ENCODE measurements around the gene IGFBP4.

IGFBP4 gene

DNA sequence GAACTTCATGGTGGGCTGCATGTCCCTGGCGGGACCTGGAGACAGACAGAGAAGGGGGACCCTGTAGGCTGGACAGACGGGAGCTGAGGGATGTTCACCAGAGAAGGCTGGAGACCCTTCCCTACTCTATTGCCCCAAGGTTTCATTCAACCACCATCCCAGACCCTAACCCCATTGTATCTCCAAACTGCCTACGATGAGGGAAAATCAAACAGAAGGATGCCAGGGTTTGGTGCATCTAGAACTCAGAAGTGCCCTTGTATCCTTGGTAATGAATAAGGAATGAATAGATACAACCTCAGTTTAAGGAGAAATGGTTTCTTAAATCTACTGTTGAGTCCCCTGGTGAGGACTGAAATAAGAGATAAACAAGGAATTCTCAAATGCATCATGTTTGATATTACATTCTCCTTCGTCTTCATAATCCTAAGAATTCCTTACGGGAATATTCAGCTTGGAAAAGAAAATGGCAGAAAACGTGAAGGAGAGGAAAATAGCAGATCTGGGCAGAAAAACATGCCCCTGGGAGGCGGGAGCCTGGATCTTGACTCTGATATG is 41.8 kb downstream of the IGFBP4 start:
- Histone ChIP-seq H3K27ac (ENCODE audit: low read depth, low read length) (no peak overlapping the region), H3K27me3 (ENCODE audit: insufficient read depth, low read length) (no peaks in the 10 kb centered on the region), H3K9ac (ENCODE audit: low read depth, low read length) (no peak overlapping the region), H3K4me3 (ENCODE audit: low read length) (no peak overlapping the region), H3K9me3 (ENCODE audit: insufficient read depth, low read depth, low read length) (no peaks in the 10 kb centered on the region), H3K4me1 (ENCODE audit: insufficient read depth, low read length) (peaks cover 32% of the 10 kb centered on the region), H3K36me3 (ENCODE audit: insufficient read depth, low read length) (no peaks in the 10 kb centered on the region)
- 80% methylated on average over 6 of the region's 7 CpGs for WGBS

DNA sequence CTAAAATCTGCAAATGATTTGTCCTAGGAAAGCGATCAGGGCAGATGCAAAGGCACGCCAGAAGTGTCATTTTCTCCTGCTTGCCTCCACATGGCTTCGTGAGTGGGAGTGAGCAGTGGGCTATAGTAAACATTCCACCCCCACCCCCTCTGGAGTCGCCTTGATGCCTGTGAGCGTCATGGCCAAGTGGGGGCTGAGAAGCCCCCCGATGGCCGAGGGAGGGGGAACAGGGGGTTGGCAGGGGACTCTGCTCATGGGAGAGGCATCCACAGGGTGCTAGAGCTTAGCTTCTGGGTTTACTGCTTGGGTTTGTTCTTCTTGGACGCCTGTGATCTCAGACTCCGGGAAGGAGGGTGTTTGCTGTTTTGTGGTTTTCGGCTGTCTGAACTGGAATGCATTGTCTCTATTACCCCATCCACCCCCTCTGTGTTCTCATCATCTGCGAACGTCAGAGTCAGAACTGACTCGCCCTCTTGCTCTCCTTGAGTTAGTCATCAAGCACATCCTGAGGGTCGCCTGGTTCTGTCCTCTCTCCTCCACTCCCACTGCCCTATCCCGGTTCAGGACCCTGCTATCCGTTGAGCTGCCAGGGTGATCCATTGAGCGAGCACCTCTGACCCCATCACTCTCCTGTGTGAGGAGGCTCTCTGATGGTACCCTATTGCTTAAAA is 42.7 kb downstream of the IGFBP4 start:
- Histone ChIP-seq H3K27ac (ENCODE audit: low read depth, low read length) (no peak overlapping the region), H3K4me1 (ENCODE audit: insufficient read depth, low read length) (peaks cover 37% of the 10 kb centered on the region), H3K27me3 (ENCODE audit: insufficient read depth, low read length) (no peaks in the 10 kb centered on the region), H3K36me3 (ENCODE audit: insufficient read depth, low read length) (no peaks in the 10 kb centered on the region), H3K9me3 (ENCODE audit: insufficient read depth, low read depth, low read length) (no peaks in the 10 kb centered on the region), H3K4me3 (ENCODE audit: low read length) (no peak overlapping the region), H3K9ac (ENCODE audit: low read depth, low read length) (no peak overlapping the region)
- WGBS, result 66% methylated on average over 16 of the region's 17 CpGs

DNA sequence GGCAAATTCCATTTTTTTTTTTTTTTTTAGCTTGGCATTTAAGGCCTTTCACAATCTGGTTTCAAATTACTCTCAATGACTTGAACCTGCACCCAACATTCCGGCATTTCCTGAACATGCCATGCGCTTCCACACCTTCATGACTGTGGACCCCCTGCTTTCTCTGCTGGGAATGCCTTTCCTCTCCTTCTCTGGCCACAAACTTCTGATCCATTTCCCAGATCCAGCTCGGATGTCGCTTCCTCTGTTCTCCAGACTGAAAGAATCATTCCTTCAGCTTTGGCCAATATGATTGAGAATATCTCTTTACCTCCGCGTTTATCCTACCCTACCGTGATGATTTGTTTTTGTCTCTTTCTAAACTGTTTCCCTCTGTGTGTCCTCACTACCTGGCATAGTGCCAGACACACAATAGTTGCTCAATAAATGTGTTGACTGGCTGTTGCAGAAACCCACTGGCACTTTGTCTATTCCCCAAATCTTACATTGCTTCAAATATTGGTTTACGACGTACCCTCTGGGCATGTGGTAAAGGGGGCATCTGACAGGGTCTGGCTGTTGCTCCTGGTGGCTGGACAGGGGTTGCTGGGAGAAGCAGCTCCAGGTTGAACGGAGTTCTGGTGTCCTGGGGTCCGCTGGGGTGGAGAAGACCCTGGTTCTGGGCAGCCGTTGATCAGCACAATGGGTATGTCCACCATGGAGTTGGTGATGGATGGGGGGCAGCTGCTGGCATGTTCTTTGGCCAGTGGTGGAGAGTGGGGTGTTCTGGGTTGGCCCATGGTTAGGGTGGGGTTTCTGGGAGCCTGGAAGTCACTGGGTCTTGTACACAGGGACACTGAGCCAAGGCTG is 43.5 kb downstream of the IGFBP4 start:
- Histone ChIP-seq H3K9me3 (ENCODE audit: insufficient read depth, low read depth, low read length) (no peaks in the 10 kb centered on the region), H3K4me3 (ENCODE audit: low read length) (no peak overlapping the region), H3K27ac (ENCODE audit: low read depth, low read length) (no peak overlapping the region), H3K9ac (ENCODE audit: low read depth, low read length) (no peak overlapping the region), H3K27me3 (ENCODE audit: insufficient read depth, low read length) (no peaks in the 10 kb centered on the region), H3K4me1 (ENCODE audit: insufficient read depth, low read length) (peaks cover 41% of the 10 kb centered on the region), H3K36me3 (ENCODE audit: insufficient read depth, low read length) (no peaks in the 10 kb centered on the region)
- WGBS, result 93% methylated on average over 12 of the region's 12 CpGs

DNA sequence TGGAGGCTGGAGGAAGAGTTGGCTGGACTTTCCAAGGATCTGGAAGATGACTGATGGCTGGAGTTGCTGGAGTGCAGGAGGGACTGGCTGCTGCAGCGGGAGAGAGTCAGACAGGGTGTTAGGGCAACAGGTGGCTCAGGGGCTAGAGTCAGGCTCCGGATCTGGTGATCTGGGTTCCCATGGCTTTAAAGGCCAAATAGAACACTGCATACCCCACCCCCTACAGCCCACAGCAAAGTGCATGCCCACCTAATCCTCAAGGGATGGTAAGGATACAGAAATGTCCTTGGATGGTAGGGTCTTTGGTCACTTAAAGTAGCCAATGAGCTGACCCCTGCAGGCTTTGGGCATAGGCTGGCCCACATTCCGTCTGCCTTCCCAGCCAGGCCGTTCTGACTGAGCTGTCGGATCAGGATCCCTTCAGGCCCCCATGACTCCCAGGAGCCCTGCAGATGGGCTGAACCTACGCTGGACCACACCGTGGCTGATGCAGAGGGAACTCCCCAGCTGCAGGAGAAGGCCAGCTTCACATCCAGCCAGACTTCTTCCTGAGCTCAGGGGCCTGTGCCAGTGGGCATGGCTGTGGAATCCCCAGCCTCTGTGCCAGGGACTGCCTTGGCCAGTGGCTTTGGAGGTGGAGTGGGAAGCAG is 44.2 kb downstream of the IGFBP4 start:
- H3K27ac ChIP-seq (ENCODE audit: low read depth, low read length), result no peak overlapping the region
- H3K4me1 ChIP-seq (ENCODE audit: insufficient read depth, low read length), result peaks cover 41% of the 10 kb centered on the region
- no peaks in the 10 kb centered on the region for H3K9me3 ChIP-seq (ENCODE audit: insufficient read depth, low read depth, low read length)
- H3K27me3 ChIP-seq (ENCODE audit: insufficient read depth, low read length), result no peaks in the 10 kb centered on the region
- H3K4me3 ChIP-seq (ENCODE audit: low read length), result no peak overlapping the region
- H3K36me3 ChIP-seq (ENCODE audit: insufficient read depth, low read length), result no peaks in the 10 kb centered on the region
- WGBS, result 92% methylated on average over 7 of the region's 7 CpGs
- no peak overlapping the region for H3K9ac ChIP-seq (ENCODE audit: low read depth, low read length)

DNA sequence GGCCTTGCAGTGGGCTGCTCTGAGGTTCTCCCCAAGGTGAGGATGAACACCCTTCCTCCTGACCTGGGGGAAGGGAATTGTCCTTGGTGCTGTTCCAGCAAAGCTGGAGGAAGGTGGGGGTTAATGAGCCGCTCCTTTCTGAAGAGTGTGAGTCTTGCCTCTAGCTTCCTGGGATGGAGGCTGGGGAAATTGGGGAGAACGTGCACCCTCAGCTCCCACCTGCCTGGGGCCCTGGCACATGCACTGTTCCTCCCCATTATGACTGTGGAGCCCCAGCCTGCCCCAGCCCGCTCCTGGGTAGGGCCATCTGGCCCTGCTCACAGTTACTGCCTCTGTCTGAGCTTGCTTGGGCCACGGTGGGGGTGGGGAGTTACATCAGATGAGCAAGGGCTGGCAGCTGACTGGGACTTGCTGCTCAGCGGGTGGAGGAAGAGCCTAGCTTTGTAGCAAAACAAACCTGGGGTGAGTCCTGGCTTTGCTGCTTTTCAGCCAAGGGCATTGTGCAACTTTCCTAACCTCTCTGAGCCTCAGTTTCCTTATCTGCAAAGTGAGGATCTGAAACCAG is 47.1 kb downstream of the IGFBP4 start:
- H3K36me3 ChIP-seq (ENCODE audit: insufficient read depth, low read length), result no peaks in the 10 kb centered on the region
- peaks cover 28% of the 10 kb centered on the region for H3K4me1 ChIP-seq (ENCODE audit: insufficient read depth, low read length)
- H3K4me3 ChIP-seq (ENCODE audit: low read length), result peak overlapping the region; percentile 16; the same call in 1 of the 2 replicates
- peak overlapping the region; percentile 91 for H3K27ac ChIP-seq (ENCODE audit: low read depth, low read length)
- H3K9ac ChIP-seq (ENCODE audit: low read depth, low read length), result peak overlapping the region; percentile 49
- 13% methylated on average over 5 of the region's 5 CpGs for WGBS
- H3K9me3 ChIP-seq (ENCODE audit: insufficient read depth, low read depth, low read length), result no peaks in the 10 kb centered on the region
- H3K27me3 ChIP-seq (ENCODE audit: insufficient read depth, low read length), result no peaks in the 10 kb centered on the region

DNA sequence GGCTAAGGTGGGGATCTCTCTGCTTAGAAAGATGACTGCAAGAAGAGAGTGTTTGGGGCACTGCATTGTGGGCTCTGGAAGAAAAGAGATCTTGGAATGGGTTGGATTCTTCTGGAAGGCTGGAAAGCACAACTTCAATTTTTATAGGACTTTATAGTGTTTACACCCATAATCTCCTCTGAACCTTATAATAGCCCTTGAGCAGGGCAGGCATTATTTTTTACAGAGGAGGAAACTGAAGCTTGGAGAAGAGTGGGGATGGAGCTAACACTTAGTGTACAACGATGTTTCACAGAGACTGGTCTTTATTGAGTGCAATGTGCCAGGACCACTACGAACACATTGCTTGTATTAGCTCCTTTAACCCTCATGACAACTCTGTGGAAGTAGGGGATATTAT is 47.7 kb downstream of the IGFBP4 start:
- 88% methylated on average over 2 of the region's 2 CpGs for WGBS
- no peak overlapping the region for H3K4me3 ChIP-seq (ENCODE audit: low read length)

DNA sequence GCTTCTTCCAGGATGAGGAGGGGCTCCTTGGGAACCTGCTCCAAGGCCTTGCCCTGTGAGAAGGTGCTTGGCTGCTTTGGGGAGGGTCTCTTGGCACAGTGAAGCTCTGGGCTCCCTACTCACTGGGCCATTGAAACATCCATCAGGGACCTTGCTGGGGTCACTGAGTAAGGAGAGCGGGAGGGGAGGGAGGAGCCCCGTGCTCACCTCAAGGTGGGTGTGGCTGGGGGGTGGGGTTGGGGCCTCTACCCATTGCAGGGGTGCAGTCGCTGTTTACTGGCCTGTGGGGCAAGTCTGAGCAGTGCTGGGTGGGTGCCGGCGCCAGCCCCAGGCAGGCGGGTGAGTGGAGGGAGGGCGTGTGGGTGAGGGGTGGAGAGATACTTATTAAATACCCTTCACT is 48.2 kb downstream of the IGFBP4 start:
- H3K4me3 ChIP-seq (ENCODE audit: low read length), result no peak overlapping the region
- 75% methylated on average over 7 of the region's 7 CpGs for WGBS
- H3K4me1 ChIP-seq (ENCODE audit: insufficient read depth, low read length), result peaks cover 19% of the 10 kb centered on the region
- no peaks in the 10 kb centered on the region for H3K9me3 ChIP-seq (ENCODE audit: insufficient read depth, low read depth, low read length)
- no peaks in the 10 kb centered on the region for H3K36me3 ChIP-seq (ENCODE audit: insufficient read depth, low read length)
- no peaks in the 10 kb centered on the region for H3K27me3 ChIP-seq (ENCODE audit: insufficient read depth, low read length)
- H3K9ac ChIP-seq (ENCODE audit: low read depth, low read length), result no peak overlapping the region
- H3K27ac ChIP-seq (ENCODE audit: low read depth, low read length), result no peak overlapping the region

More for the DNA sequence above, 47.7 kb downstream of the IGFBP4 start:
- Histone ChIP-seq H3K9ac (ENCODE audit: low read depth, low read length) (no peak overlapping the region), H3K9me3 (ENCODE audit: insufficient read depth, low read depth, low read length) (no peaks in the 10 kb centered on the region), H3K36me3 (ENCODE audit: insufficient read depth, low read length) (no peaks in the 10 kb centered on the region), H3K27me3 (ENCODE audit: insufficient read depth, low read length) (no peaks in the 10 kb centered on the region), H3K27ac (ENCODE audit: low read depth, low read length) (peak overlapping the region; percentile 91), H3K4me1 (ENCODE audit: insufficient read depth, low read length) (peaks cover 23% of the 10 kb centered on the region)

DNA sequence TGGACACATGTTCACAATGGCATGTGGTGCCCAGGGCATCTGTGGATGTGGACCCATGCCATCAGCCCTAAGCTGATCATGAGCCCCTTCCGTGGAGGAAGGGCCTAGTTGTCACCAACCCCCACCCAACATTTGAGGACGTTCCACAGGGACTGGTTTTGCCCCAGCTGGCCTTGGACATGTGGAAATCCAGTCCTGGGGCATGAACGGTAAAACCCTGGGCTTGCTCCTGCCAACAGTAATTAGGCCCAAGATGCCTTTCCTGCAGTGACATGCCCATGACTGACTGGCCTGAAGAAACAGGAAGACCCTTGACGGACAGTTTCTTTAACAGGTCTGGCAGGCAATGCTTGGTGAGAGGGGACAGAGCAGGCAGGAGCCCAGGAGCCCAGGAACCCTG is 50.4 kb downstream of the IGFBP4 start:
- Histone ChIP-seq H3K9me3 (ENCODE audit: insufficient read depth, low read depth, low read length) (no peaks in the 10 kb centered on the region), H3K4me1 (ENCODE audit: insufficient read depth, low read length) (peaks cover 28% of the 10 kb centered on the region), H3K27ac (ENCODE audit: low read depth, low read length) (no peak overlapping the region), H3K27me3 (ENCODE audit: insufficient read depth, low read length) (no peaks in the 10 kb centered on the region), H3K36me3 (ENCODE audit: insufficient read depth, low read length) (no peaks in the 10 kb centered on the region), H3K4me3 (ENCODE audit: low read length) (no peak overlapping the region), H3K9ac (ENCODE audit: low read depth, low read length) (no peak overlapping the region)
- WGBS, result 85% methylated on average over 4 of the region's 4 CpGs

DNA sequence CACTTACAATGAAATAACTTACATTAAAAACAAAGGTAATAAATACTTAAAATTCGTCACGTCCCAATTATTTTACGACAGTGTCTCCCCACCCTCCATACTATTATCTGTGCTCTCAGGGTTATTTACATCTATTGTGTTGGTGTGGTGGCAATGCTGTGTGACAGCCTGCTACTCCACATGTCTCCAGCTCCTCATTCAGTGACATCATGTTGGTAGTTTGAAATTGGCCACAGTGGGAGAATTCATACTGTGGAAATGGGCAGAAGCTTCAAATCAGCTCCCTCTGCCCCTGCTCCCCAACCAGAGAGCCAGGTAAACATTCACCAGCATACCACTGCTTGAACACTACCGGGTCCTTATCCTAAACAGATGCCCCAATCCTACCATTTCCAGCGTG is 51.9 kb downstream of the IGFBP4 start:
- H3K27me3 ChIP-seq (ENCODE audit: insufficient read depth, low read length), result no peaks in the 10 kb centered on the region
- H3K36me3 ChIP-seq (ENCODE audit: insufficient read depth, low read length), result no peaks in the 10 kb centered on the region
- no peaks in the 10 kb centered on the region for H3K9me3 ChIP-seq (ENCODE audit: insufficient read depth, low read depth, low read length)
- peaks cover 27% of the 10 kb centered on the region for H3K4me1 ChIP-seq (ENCODE audit: insufficient read depth, low read length)
- no peak overlapping the region for H3K9ac ChIP-seq (ENCODE audit: low read depth, low read length)
- H3K4me3 ChIP-seq (ENCODE audit: low read length), result no peak overlapping the region
- WGBS, result 72% methylated on average over 5 of the region's 5 CpGs
- no peak overlapping the region for H3K27ac ChIP-seq (ENCODE audit: low read depth, low read length)

DNA sequence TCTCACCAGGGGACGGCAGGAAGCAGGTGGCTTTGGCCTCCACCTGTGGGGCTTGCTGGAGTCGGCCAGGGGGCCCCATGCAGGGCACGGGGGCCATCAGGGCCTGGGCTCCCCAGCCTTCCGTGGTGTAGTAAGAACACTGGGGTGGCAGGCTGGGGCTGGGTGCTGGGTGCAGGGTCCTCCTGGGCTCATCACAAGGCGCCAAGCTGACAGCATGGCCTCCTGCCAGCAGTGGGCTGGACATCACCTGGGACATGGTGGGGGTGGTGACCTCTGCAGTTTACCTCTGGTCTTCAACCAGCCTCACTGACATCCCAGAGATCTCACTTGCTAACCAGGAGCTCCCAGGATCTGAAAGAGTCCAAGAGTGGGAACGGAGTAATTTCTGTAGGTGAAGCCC is 52.9 kb downstream of the IGFBP4 start:
- Histone ChIP-seq H3K9me3 (ENCODE audit: insufficient read depth, low read depth, low read length) (no peaks in the 10 kb centered on the region), H3K36me3 (ENCODE audit: insufficient read depth, low read length) (no peaks in the 10 kb centered on the region)

More for the DNA sequence above, 52.9 kb downstream of the IGFBP4 start:
- Histone ChIP-seq H3K27me3 (ENCODE audit: insufficient read depth, low read length) (no peaks in the 10 kb centered on the region), H3K4me1 (ENCODE audit: insufficient read depth, low read length) (peaks cover 17% of the 10 kb centered on the region), H3K9ac (ENCODE audit: low read depth, low read length) (no peak overlapping the region), H3K27ac (ENCODE audit: low read depth, low read length) (no peak overlapping the region), H3K4me3 (ENCODE audit: low read length) (no peak overlapping the region)
- 94% methylated on average over 6 of the region's 6 CpGs for WGBS
